GM21717 (cell line): ENCODE data around the gene NUBP1.
"Not testable (repeated sequence)": the region's sequence is repeated elsewhere in the genome, so short reads cannot be mapped to it uniquely, and the experiment has no call there.

Experiments
- ATAC-seq: cut with Tn5 transposase; IDR thresholded peaks from one replicate; pipeline ENCODE4 v1.9.1; 2021; ENCODE audit warnings: mild to moderate bottlenecking, moderate library complexity; ENCODE audit not compliant: unreplicated experiment

NUBP1 gene

DNA sequence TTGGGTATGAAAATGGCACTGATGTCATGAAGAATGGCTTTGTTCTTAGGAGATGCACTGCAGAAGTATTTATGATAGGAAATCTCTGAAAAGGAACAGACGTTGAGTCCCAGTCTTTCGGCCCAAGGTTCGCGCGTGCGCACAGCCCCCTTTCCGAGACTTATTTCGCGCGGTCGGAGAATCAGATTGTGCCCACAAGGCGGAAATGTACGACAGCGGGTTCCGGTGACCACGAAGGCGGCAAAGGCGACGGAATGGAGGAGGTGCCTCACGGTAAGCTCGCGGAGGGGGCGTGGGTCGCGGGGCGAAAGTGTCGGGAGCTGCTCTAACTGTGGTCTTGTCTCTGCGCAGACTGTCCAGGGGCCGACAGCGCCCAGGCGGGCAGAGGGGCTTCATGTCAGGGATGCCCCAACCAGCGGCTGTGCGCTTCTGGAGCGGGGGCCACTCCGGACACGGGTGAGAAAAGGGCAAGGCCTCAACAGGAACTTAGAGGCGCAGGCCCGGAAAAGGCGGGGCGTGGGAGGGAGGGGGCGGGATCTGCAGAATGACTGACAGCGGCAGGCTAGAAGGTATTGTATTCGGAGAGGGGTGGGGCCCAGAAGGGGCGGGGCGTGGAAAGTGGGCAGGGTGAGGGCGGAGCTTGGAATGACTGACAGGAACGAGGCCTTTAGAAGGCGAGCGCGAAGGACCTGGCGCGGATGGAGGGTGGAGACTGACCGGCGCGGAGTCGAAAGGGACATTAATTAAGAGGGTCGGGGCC lies at the start of gene NUBP1:
Gene NUBP1, plus strand, starts transcription at position 233 of the 760 bp plus-strand sequence. Its CDS starts 22 bp downstream, at position 255.
- peak; percentile 57 for ATAC-seq

DNA sequence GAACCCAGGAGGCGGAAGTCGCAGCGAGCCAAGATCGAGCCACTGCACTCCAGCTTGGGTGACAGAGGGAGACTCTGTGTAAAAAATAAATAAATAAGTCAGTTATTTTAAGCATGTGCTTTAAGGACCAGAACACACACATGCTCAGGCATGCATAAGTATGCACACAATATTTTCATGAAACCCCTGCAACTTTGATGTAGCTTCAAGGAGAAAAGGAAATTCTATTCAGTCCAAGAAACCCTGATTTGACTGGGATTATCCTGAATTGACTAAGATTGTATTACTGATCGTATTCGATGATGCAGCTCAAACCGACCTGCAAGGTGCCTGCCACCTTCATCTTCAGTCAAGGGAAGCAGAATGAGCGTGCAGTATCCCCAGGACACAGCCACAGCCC lies 49.8 kb upstream of the NUBP1 start:
- no peak for ATAC-seq

DNA sequence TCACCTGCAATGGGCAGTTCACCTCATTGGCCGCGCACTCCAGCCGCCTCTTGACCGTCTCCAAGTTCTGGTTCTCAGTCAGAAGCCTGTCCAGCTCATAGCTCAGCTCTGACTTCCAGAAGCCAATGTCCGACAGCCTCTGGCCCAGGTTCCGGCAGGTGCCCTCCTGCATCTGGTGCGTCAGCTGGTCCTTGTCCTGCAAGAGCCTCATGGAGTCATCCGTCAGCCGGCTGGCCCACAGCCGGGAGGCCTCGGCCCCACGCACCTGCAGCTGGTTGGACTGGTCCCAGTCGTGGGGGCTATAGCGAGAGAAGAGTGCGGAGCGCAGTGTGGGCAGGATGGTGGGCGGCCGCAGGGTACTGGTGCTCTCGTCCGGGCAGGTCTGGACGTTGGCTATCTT lies 49.3 kb upstream of the NUBP1 start:
- ATAC-seq = no peak

DNA sequence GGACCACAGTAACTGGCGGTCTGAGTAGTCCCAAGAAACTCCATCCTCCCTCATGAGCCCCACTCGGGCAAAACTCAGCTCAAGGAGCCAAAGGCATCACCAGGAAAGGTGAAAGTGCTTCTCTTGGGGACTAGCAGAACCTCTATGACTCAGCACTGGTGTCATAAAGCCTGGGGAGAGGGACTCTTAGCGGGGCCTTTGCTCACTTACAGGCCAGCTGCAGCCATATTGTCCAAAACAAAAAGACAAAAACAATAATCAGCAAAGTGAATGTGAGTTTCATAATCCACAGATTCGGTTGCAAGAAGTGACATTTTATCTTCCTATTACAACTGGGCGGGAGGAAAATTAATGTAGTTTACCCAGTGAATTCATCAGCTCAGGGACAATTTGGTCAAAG lies 48.8 kb upstream of the NUBP1 start, which contains the start of gene TEKT5:
Gene TEKT5, minus strand, starts transcription at position 101 of the 400 bp plus-strand sequence. Its CDS starts 57 bp downstream, at position 44.
- ATAC-seq = no peak

DNA sequence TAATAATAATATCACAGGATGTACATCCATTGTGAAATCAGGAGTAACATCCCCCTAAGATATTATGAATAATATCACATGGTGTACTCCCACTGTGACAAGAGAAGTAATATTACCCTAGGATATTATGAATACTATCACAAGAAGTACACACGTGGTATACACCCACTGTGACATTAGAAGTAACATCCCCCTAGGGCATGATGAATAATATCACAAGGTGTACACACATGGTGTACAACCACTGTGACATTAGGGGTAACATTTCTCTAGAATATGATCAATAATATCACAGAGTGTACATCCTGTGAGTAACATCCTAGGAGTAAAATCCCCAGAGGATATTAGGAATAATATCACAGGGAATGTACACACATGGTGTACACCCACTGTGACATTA lies 43.9 kb upstream of the NUBP1 start:
- ATAC-seq = no peak

DNA sequence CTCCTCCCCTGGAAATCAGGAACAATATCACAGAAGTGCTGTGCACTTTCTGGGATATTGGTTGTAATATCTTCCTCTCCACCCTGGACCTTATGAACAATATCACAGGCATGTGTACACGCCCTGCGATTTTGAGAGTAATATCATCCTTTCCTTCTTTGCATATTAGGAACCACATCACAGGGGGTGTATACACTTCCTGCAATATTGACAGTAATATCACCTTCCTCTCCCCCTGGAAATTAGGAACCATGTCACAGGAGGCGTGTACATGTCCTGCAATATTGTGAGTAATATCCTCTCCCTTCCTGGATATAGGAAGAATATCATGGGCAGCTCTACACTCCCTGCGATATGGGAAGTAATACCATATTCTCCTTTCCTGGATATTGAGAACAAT lies 34.7 kb upstream of the NUBP1 start:
- ATAC-seq = no peak

DNA sequence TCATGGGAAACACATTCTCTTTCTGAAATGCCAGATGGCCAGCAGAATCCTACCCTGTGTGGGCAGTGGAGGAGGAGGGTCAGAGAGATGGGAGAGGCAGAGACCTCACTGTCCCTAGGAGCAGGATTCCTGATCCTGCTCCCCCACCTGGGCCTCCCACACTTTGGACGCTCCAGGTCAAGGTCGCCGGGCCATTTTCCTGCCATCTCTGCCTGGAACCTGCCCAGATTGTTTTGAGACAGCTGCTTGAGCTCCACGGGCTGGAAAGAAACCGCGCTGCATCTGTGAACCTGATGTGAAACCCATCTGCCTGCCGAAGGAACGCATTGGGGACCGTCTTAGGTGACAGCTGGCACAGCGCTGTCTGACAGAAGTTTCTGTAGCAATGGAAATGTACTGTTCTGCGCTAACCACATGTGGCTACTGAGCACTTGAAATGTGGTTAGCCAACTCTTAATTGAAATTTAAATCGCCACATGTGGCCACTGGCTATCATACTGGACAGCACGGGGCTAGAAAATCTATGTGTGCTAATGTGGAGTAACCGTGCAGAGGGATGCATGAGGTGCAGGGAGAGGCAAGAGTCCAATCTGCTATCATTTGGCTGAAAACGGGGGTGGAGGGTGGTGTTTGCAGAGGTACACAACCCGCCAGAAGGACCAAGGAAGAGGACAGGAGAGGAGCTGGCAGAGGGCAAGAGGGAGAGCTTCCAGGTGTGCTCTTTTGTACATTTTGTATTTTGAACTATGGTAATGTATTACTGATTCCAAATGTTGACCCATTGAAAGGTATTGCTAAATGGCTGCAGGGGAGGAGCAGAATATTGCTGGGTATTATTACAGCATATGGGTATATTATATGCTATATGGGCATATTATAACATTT lies 15.4 kb upstream of the NUBP1 start:
- ATAC-seq = no peak

DNA sequence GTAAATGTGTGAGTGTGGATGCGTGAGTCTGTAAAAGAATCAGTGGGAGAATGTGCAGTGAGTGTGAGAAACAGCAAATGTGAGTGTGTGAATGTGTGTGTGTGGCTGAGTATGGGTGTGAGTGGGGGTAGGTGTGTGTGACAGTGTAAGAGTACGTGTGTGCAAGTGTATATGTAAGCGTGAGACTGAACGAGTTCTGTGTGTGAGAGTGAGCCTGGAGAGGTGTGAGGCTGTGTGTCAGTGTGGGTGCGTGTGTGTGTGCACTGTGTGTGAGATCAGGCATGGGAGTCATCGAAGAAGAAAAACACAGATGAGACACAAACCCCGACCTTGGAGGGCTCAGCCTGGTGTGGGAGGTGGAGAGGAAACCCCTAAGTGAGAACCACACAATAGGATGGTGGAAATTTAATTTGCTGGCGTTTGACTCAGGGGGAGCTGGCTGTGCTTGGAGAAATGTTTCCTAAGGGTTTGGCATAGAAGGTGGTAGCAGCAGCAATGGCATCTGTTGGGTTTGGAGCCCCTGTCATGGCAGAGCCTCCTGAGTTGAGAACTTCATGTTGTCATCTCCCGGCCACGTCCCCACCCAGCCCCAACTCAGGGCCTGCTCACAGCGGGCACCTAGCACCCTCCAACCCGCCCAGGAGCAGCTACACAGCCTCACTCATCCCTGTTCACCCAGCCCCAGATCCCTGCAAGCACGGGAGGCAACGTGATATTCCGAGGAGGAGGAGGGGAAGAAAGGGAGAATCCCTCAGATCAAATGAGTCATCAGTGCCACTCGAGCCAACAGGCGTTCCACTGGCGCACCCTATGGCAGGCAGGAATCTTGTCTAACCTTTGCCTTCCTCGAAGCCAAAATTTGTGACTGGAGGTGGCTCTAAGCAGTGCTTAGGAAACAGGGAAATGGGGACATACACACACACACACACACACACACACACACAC lies 14.3 kb upstream of the NUBP1 start:
- ATAC-seq = no peak

DNA sequence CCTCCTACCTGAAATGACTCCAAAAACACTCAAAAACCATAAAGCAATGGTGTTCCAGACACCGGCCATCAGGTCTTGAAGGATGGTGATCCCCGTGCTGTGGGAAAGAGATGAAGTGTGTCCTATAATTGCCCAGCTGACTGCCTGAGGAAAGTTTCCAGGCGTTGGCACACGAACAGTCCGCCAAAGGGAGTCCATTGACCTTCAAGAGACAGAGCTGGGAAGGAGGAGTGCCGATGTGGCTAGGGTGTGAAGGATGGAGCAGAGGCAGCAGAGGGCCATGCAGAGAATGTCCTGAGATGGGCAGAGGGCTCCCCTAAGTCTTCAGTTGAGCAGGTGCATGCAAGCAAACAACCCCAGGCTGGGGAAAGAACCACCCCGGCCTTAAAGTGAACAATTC lies 11.9 kb upstream of the NUBP1 start:
- no peak for ATAC-seq

DNA sequence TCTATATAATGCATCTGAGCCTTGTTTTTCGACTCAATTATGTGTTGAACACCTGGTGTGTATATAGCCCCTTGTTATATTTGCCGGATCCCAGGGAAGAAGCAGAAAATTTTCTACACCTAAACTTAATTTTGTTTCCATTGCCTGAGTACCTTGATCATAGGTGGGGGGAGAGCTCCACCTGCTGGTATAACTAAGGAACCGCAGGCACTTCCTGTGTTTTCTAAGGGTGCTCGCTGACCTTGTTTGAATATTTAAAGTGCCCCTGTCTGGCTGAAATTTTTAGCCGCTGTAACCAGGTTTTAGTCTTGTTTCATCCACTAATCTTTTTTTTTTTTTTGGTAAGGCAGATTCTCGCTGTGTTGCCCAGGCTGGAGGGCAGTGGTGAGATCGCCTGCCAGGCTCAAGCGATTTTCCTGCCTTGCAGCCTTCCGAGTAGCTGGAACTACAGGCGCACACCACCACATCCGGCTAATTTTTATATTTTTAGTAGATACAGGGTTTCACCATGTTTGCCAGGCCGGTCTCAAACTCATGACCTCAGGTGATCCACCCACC lies 6.5 kb upstream of the NUBP1 start:
- no peak for ATAC-seq

DNA sequence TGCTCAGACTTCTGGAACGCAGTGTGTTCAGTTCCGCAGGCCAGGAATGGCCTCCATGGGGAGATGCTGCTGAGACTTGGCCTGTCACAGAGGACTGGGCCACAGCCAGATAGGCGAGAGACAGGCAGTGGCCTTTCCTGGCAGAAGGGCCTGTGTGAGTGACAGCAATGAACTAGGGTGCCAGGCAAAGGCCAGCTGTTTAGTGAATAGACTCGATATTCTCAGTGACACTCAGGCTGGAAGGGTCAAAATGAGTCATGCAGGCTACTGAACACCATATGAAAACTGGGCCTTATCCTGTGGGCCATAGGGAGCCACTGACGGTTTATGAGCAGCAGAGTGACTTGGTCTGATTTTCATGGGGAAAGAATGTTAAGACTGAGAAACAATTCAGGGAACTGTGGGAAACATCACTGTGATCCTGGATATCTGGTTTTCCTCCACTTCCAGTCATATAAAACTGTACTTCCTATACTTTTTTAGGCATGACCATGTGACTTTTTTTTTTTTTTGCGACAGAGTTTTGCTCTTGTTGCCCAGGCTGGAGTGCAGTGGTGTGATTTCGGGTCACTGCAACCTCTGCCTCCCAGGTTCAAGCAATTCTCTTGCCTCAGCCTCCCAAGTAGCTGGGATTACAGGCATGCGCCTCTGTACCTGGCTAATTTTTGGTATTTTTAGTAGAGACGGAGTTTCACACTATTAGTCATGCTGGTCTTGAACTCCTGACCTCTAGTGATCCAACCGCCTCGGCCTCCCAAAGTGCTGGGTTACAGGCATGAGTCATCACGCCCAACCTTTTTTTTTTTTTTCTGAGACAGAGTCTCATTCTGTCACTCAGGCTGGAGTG lies 5.2 kb upstream of the NUBP1 start:
- ATAC-seq = peak; percentile 74

DNA sequence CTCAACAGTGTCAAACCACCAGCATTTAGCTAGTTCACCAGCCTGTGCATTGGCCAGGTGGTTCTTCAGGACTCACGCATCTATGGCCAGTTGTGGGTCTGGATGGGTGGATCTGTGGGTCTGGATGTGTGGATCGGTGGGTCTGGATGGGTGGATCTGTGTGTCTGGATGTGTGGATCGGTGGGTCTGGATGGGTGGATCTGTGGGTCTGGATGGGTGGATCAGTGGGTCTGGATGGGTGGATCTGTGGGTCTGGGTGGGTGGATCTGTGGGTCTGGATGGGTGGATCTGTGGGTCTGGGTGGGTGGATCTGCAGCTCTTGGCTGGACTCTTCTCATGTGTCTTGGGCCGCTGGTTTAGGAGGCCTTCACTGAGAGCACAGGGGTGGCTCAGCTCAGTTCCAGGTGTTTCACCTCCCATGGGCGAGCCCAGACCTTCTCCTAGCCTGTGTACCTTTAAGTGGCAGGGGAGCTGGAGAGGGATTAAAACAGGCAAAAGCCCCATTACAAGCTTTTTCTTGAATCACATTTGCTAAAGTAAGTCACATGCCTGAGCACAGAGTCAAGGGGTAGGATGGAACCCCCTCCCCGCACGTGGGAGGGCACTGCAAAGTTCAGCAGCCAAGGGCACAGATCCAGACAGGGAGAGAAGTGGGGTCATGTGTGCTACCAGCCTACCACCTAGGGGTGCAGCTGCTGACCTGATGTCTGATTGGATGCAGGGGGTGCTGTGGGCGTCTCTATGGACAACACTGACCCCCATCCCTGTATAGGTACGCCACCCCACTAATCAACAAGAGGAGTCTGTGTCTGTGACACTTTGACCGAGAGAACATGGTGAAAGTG lies 3.4 kb upstream of the NUBP1 start:
- ATAC-seq = no peak

DNA sequence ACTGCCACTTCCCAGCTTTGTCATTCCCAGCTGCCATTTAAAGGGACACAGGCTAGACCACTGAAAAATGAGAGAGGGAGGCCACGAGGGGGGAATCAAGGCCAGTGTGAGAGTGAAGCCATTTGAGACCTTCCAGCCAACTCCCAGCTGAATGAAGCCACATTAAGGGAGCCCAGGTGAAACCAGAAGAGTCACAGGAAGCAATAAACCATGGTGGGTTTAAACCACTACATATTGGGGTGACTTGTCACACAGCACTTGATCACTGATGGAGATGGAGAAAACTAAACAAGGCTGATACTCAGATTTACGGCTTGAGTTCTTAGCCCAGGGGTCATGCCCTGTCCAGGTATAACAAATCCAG lies 2.8 kb upstream of the NUBP1 start:
- ATAC-seq = no peak

DNA sequence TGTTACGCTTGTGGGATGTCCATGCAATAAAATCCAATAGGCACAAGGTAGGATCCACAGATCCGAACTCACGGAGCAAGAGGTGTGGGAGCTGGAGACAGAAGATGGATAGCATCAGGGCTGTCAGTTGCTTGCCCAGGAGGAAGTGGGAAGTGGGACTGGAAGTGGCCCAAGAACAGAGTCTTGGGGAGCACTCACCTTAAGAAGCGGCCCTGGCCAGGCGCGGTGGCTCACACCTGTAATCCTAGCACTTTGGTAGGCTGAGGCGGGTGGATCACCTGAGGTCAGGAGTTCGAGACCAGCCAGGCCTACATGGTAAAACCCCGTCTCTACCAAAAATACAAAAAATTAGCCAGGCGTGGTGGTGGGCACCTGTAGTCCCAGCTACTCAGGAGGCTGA lies 2.4 kb upstream of the NUBP1 start:
- ATAC-seq = not testable (repeated sequence)

DNA sequence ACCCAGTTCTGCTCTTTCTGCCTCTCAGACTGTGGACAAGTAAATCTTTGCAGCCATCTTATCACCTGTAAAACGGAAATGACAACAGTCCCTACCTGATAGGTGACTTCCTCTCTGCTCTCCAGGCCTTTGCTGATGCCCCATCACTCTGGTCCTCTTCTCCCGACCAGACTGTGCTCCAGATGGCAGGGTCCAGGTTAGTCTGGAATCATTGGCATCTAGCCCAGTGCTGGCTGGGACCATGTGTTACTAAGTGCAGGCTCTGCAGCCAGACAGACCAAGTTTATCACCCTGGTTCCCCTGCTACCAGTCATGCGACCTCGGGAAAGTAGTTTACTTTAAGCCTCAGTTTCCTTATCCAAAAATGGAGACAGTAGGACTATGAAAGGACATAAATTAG lies 1.8 kb upstream of the NUBP1 start:
- no peak for ATAC-seq

DNA sequence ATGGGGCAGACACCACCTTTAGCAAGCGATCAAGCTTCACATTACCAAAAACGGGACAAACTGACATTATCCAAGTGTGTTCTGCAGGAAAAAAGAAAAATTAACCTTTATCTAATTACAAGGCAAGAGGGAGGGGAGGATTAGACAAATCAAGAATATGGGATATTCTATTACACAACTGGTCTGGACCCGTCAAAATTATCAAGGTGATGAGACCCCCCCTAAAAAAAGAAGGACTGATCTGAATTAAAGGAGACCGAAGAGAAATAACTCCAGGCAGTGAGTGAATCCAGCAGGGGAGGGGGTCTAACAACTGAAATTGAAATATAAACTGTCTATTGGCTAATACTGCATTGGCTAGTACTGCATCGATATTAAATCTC lies 424 bp upstream of the NUBP1 start:
- no peak for ATAC-seq

DNA sequence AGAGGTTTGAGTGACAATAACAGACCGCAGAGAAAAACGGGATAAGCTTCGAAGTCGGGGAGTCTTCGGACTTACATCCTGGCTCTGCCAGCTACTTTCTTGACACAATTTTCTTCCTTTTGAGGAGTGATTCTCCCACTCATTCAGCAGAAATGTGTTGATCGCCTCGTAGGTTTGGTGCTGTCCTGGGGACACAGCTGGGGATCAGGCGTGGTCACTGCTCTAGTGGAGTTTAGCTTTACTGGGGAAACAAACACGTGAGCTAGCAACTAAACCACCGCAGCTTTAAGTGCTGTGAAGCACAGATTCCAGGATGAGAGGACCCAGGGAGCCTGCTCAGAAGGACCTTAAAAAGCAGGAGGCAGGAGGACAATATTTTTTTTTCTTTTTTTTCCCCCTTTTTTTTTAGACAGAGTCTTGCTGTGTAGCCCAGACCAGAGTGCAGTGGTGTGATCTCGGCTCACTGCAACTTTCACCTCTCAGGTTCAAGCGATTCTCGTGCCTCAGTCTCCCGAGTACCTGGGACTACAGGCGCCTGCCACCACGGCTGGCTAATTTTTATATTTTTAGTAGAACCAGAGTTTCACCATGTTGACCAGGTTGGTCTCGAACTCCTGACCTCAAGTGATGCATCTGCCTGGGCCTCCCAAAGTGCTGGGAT lies 858 bp downstream of the NUBP1 start:
- ATAC-seq = peak; percentile 5

DNA sequence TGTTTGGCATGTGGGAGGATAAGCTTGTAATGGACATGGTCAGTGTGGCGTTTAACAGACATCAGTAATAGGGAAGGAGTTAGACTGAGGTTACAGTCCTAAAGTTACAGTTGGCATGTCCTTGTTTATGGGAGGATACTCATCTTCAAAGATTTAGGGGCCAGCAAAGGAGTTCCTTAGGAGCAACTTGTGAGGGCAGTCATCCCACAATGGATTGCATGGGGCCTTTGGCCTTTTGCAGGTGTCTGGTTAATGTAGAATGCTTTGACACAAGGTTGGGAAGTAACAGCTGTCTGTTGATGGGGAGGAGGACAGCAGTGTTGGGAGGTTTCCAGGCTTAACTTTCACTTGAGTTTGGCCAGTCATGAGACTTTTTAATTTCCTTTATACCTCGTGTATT lies 2.2 kb downstream of the NUBP1 start:
- ATAC-seq = no peak
